ENCODE results near the gene ANKRD33B.

- TF ChIP-seq CTCF (IDR thresholded peaks at IDR 0.05) (no peak), POLR2AphosphoS5 (IDR thresholded peaks at IDR 0.05) (no peak), POLR2A (IDR thresholded peaks at IDR 0.05) (no peak), EP300 (IDR thresholded peaks at IDR 0.05) (no peak)
Measured at GRCh38 chr5:10581424-10581748, 17.5 kb downstream of the ANKRD33B start.

Data from upper lobe of left lung (tissue), 4 donors.